ENCODE data around the gene HDDC3.

HDDC3 gene

GRCh38 chr15:90956274-90957030 lies 24.1 kb upstream of the HDDC3 start:
- Histone ChIP-seq H3K4me3 (replicated peaks; ENCODE audit: low read depth, low read length) (peak overlapping the region; percentile 75), H3K36me3 (ENCODE audit: control insufficient read depth, insufficient read depth, low read length) (peaks cover 26% of the 10 kb centered on the region), H3K27me3 (replicated peaks; ENCODE audit: control insufficient read depth, insufficient read depth, low read length) (no peaks in the 10 kb centered on the region)
- peak; percentile 53 for TF ChIP-seq CTCF (IDR thresholded peaks at IDR 0.05; ENCODE audit: insufficient read depth, low read length, poor library complexity, severe bottlenecking)
- peak; percentile 90 for DNase-seq (ENCODE audit: extremely low read depth, insufficient read length)

GRCh38 chr15:90955624-90956273 lies 23.4 kb upstream of the HDDC3 start:
- Histone ChIP-seq H3K4me3 (replicated peaks; ENCODE audit: low read depth, low read length) (peak overlapping the region; percentile 75), H3K36me3 (ENCODE audit: control insufficient read depth, insufficient read depth, low read length) (peaks cover 27% of the 10 kb centered on the region), H3K27me3 (replicated peaks; ENCODE audit: control insufficient read depth, insufficient read depth, low read length) (no peaks in the 10 kb centered on the region)
- TF ChIP-seq CTCF (IDR thresholded peaks at IDR 0.05; ENCODE audit: insufficient read depth, low read length, poor library complexity, severe bottlenecking): no peak
- DNase-seq (ENCODE audit: extremely low read depth, insufficient read length): no peak

- Histone ChIP-seq H3K27me3 (replicated peaks; ENCODE audit: control insufficient read depth, insufficient read depth, low read length) (no peaks in the 10 kb centered on the region), H3K4me3 (replicated peaks; ENCODE audit: low read depth, low read length) (peak within 1 kb of the TSS; percentile 75), H3K36me3 (ENCODE audit: control insufficient read depth, insufficient read depth, low read length) (peaks cover 28% of the 10 kb centered on the region)
- peak; percentile 94 for DNase-seq (ENCODE audit: extremely low read depth, insufficient read length)
- TF ChIP-seq CTCF (IDR thresholded peaks at IDR 0.05; ENCODE audit: insufficient read depth, low read length, poor library complexity, severe bottlenecking): no peak
Measured at GRCh38 chr15:90954712-90955623, 22.6 kb upstream of the HDDC3 start, which contains the start of gene RCCD1. TSS of gene RCCD1 (plus strand) at chr15:90954884. CDS start at chr15:90956735, 1,851 bp downstream.

- no peak overlapping the region for H3K4me3 ChIP-seq (replicated peaks; ENCODE audit: low read depth, low read length)
- no peak for TF ChIP-seq CTCF (IDR thresholded peaks at IDR 0.05; ENCODE audit: insufficient read depth, low read length, poor library complexity, severe bottlenecking)
- peaks cover 28% of the 10 kb centered on the region for H3K36me3 ChIP-seq (ENCODE audit: control insufficient read depth, insufficient read depth, low read length)
- DNase-seq (ENCODE audit: extremely low read depth, insufficient read length): no peak
- H3K27me3 ChIP-seq (replicated peaks; ENCODE audit: control insufficient read depth, insufficient read depth, low read length): no peaks in the 10 kb centered on the region
Measured at GRCh38 chr15:90953947-90954711, 21.8 kb upstream of the HDDC3 start.
